Mesendoderm (in vitro differentiated cells): ENCODE measurements around the gene BLOC1S6.
"Not testable (repeated sequence)": the region's sequence is repeated elsewhere in the genome, so short reads cannot be mapped to it uniquely, and the experiment has no call there.

Experiments used
- DNase-seq: peaks from one replicate; pipeline ENCODE4 v3.0.0; 2013
- H2AK5ac ChIP-seq: 2 replicates; pipeline ENCODE4 v1.6.1; 2013; ENCODE audit warnings: low read length, inconsistent platforms
- H2BK120ac ChIP-seq: 2 replicates; pipeline ENCODE4 v1.6.1; 2013; ENCODE audit warnings: low read depth, mild to moderate bottlenecking, low read length, moderate library complexity, mixed read lengths
- H2BK15ac ChIP-seq: replicated peaks from 2 replicates; pipeline ENCODE4 v1.6.1; 2013; ENCODE audit warnings: low read depth, mild to moderate bottlenecking, moderate library complexity
- H2BK5ac ChIP-seq: 2 replicates; pipeline ENCODE4 v1.6.1; 2013; ENCODE audit warnings: low read length, inconsistent platforms
- H3K18ac ChIP-seq: 2 replicates; pipeline ENCODE4 v1.6.1; 2013; ENCODE audit warnings: mild to moderate bottlenecking, low read length, mixed read lengths
- H3K23ac ChIP-seq: one replicate; pipeline ENCODE4 v1.6.1; 2013; ENCODE audit warnings: low read length
- H3K27ac ChIP-seq: 2 replicates; pipeline ENCODE4 v1.5.1; 2013; ENCODE audit warnings: low read depth, mild to moderate bottlenecking, inconsistent platforms, low read length, moderate library complexity
- H3K27me3 ChIP-seq: 2 replicates; pipeline ENCODE4 v1.6.1; 2013; ENCODE audit warnings: low read length, control low read depth, mild to moderate bottlenecking, inconsistent platforms; ENCODE audit not compliant: insufficient read depth, poor library complexity
- H3K36me3 ChIP-seq: 2 replicates; pipeline ENCODE4 v1.6.1; 2013; ENCODE audit warnings: low read length, inconsistent platforms; ENCODE audit not compliant: control insufficient read depth, insufficient read depth
- H3K4ac ChIP-seq: one replicate; pipeline ENCODE4 v1.6.1; 2013; ENCODE audit warnings: low read depth, mild to moderate bottlenecking, low read length, moderate library complexity
- H3K4me1 ChIP-seq: 2 replicates; pipeline ENCODE4 v1.6.1; 2013; ENCODE audit warnings: low read depth, low read length, inconsistent platforms; ENCODE audit not compliant: control insufficient read depth
- H3K4me2 ChIP-seq: 2 replicates; pipeline ENCODE4 v1.6.1; 2013; ENCODE audit warnings: low read length
- H3K4me3 ChIP-seq: 2 replicates; pipeline ENCODE4 v1.5.1; 2013; ENCODE audit warnings: mild to moderate bottlenecking, low read length
- H3K56ac ChIP-seq: one replicate; pipeline ENCODE4 v1.6.1; 2013; ENCODE audit warnings: low read length
- H3K79me1 ChIP-seq: 2 replicates; pipeline ENCODE4 v1.6.1; 2013; ENCODE audit warnings: low read length, inconsistent platforms
- H3K79me2 ChIP-seq: 2 replicates; pipeline ENCODE4 v1.6.1; 2013; ENCODE audit warnings: mild to moderate bottlenecking, low read length; ENCODE audit not compliant: control insufficient read depth, insufficient read depth
- H3K9ac ChIP-seq: 2 replicates; pipeline ENCODE4 v1.6.1; 2013; ENCODE audit warnings: low read length, inconsistent platforms
- H4K5ac ChIP-seq: one replicate; pipeline ENCODE4 v1.6.1; 2013; ENCODE audit warnings: low read length
- H4K8ac ChIP-seq: one replicate; pipeline ENCODE4 v1.6.1; 2013; ENCODE audit warnings: low read depth, mild to moderate bottlenecking, control low read depth, low read length, moderate library complexity
- WGBS: extraction: QIAGEN DNeasy Blood & Tissue Kit; methylation state at CpG from one replicate; pipeline ENCODE4 v1.1.7; 2013; ENCODE audit warnings: low lambda C conversion rate, missing lambda C conversion rate; ENCODE audit not compliant: insufficient coverage; ENCODE audit errors: extremely low coverage; 5-methylcytosine and 5-hydroxymethylcytosine counted together

The BLOC1S6 gene

DNA sequence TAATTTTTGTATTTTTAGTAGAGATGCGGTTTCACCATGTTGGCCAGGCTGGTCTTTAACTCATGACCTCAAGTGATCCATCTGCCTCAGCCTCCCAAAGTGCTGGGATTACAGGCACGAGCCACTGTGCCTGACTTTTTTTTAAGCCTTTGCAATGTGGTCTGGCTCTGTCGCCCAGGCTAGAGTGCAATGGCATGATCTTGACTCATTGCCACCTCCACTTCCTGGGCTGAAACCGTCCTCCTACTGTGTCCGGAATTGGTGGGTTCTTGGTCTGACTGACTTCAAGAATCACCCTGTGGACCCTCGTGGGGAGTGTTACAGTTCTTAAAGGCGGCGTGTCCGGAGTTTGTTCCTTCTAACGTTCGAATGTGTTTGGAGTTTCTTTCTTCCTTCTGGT lies 62.8 kb downstream of the BLOC1S6 start:
- not testable (repeated sequence) for H3K18ac ChIP-seq, H4K5ac ChIP-seq, H3K4me1 ChIP-seq, H3K9ac ChIP-seq, H2AK5ac ChIP-seq, H3K4me2 ChIP-seq, H3K4me3 ChIP-seq, H2BK120ac ChIP-seq, H3K79me2 ChIP-seq, H2BK15ac ChIP-seq, H3K27me3 ChIP-seq, H3K79me1 ChIP-seq, DNase-seq, H3K36me3 ChIP-seq, H3K56ac ChIP-seq, H3K4ac ChIP-seq, H2BK5ac ChIP-seq, H3K23ac ChIP-seq, H4K8ac ChIP-seq, H3K27ac ChIP-seq
- no CpG with 5 or more reads among the region's 11 CpGs for WGBS

DNA sequence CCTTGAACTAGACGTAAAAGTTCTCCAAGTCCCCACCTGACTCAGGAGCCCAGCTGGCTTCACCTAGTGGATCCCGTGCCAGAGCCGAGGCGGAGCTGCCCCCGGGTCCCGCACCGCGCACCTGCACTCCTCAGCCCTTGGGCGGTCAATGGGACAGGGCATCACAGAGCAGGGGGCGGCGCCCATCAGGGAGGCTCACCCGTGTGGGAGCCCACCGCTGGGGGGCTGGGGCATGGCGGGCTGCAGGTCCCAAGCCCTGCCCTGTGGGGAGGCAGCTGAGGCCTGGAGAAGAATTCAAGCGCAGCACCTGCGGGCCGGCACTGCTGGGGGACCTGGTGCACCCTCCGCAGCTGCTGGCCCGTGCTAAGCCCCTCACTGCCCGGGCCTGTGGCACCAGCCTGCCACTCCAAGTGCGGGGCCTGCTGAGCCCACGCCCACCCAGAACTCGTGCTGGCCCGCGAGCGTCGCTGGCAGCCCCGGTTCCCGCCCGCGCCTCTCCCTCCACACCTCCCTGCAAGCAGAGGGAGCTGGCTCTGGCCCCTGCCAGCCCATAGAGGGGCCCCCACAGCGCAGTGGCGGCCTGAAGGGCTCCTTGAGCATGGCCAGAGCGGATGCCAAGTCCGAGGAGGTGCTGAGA lies 63.8 kb downstream of the BLOC1S6 start:
- Histone ChIP-seq H4K8ac (no peak overlapping the region), H3K79me1 (no peaks in the 10 kb centered on the region), H3K27ac (no peak overlapping the region), H3K27me3 (no peaks in the 10 kb centered on the region), H3K56ac (no peak overlapping the region), H3K36me3 (no peaks in the 10 kb centered on the region), H3K4me1 (no peaks in the 10 kb centered on the region), H3K4me2 (no peak overlapping the region), H2BK15ac (no peak overlapping the region), H3K9ac (no peak overlapping the region), H3K23ac (no peak overlapping the region), H3K4ac (no peak overlapping the region), H2AK5ac (no peak overlapping the region), H3K4me3 (no peak overlapping the region), H2BK5ac (no peak overlapping the region), H3K18ac (no peak overlapping the region), H2BK120ac (no peak overlapping the region), H3K79me2 (no peaks in the 10 kb centered on the region), H4K5ac (no peak overlapping the region)
- DNase-seq: no peak
- WGBS: no CpG with 5 or more reads among the region's 35 CpGs

DNA sequence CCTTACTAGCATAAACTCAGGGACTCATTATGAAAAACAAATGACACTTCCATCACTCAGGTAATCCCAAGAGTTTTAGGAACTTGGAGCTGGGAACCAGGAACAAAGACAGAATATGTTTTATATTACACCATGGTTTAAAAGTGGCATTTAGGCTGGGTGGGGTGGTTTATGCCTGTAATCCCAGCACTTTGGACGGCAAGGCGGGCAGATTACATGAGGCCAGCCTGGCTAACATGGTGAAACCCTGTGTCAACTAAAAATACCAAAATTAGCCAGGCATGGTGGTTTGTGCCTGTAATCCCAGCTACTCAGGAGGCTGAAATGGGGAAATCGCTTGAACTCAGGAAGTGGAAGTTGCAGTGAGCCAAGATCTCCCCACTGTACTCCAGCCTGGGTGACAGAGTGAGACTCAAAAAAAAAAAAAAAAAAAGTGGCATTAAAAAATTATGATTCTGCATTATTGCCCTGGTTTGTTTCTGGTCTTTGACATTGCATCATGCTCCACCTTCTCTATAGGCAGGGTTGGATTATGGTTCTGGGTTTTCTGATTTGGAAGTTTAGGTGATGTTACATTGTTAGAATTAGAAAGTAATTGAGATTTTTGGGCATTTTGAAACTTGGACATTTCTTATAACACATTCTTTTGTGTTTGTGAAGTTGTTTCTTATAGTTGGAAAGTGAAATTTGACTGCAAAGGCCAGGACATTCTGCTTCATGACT lies 66.7 kb downstream of the BLOC1S6 start:
- no peak overlapping the region for H2BK120ac ChIP-seq
- H3K9ac ChIP-seq: no peak overlapping the region
- no peaks in the 10 kb centered on the region for H3K79me1 ChIP-seq
- WGBS: no CpG with 5 or more reads among the region's 3 CpGs
- H2AK5ac ChIP-seq: no peak overlapping the region
- no peaks in the 10 kb centered on the region for H3K36me3 ChIP-seq
- no peaks in the 10 kb centered on the region for H3K79me2 ChIP-seq
- H3K4me2 ChIP-seq: no peak overlapping the region
- H4K8ac ChIP-seq: no peak overlapping the region
- H3K4ac ChIP-seq: no peak overlapping the region
- H4K5ac ChIP-seq: no peak overlapping the region
- no peak overlapping the region for H3K23ac ChIP-seq
- no peak overlapping the region for H2BK15ac ChIP-seq
- no peak overlapping the region for H3K56ac ChIP-seq
- no peak overlapping the region for H2BK5ac ChIP-seq
- no peak overlapping the region for H3K27ac ChIP-seq
- H3K18ac ChIP-seq: no peak overlapping the region
- no peak overlapping the region for H3K4me3 ChIP-seq
- DNase-seq: no peak
- no peaks in the 10 kb centered on the region for H3K27me3 ChIP-seq
- no peaks in the 10 kb centered on the region for H3K4me1 ChIP-seq

DNA sequence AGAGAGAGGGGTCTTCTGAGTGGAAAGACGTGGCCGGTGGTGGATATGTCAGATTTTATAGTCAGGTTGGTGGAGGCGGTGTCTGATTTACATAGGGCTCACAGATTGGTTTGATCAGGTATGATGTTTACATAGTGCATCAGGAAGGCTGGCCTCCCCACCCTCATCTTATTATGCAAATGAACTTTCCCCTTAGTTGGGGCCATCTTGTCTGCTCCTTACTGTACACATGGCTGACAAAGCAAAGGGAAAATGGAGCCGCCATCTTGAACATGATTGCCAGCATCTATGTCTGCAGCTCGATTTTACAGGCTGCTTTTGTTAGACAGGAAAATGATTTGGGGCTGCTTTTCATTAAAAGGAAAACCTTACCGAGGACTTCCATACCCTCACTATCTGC lies 67.6 kb downstream of the BLOC1S6 start:
- H3K4me2 ChIP-seq: no peak overlapping the region
- no peak overlapping the region for H2BK5ac ChIP-seq
- H3K56ac ChIP-seq: no peak overlapping the region
- no peak overlapping the region for H4K8ac ChIP-seq
- no peaks in the 10 kb centered on the region for H3K4me1 ChIP-seq
- H3K18ac ChIP-seq: no peak overlapping the region
- H3K4ac ChIP-seq: no peak overlapping the region
- no peak overlapping the region for H3K9ac ChIP-seq
- H3K79me2 ChIP-seq: no peaks in the 10 kb centered on the region
- no peak overlapping the region for H2BK120ac ChIP-seq
- no peak overlapping the region for H3K4me3 ChIP-seq
- no CpG with 5 or more reads among the region's 6 CpGs for WGBS
- H3K27me3 ChIP-seq: no peaks in the 10 kb centered on the region
- no peak overlapping the region for H2AK5ac ChIP-seq
- no peak for DNase-seq
- H2BK15ac ChIP-seq: no peak overlapping the region
- H3K27ac ChIP-seq: no peak overlapping the region
- H3K23ac ChIP-seq: no peak overlapping the region
- no peak overlapping the region for H4K5ac ChIP-seq
- H3K79me1 ChIP-seq: no peaks in the 10 kb centered on the region
- no peaks in the 10 kb centered on the region for H3K36me3 ChIP-seq

DNA sequence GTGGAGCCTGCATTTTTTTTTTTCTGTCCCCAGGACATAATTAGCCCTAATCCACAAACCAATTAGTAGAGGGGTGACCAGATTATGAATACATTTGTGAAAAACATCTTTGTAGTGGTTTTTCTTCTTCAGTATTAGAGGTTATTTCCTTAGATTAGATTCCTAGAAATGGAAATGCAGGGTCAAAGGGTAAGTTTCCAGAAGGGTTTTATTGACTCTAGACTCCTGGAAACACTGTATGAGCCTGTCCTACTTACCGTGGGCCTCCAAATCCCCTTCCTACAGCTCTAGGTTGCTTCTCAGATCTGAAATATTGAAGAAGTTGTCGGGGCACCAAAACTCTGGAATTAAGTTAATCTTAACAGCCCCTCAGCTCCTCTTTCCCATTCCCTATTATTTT lies 70.1 kb downstream of the BLOC1S6 start:
- Histone ChIP-seq H3K79me1 (no peaks in the 10 kb centered on the region), H3K79me2 (no peaks in the 10 kb centered on the region)

More for the DNA sequence above, 70.1 kb downstream of the BLOC1S6 start:
- Histone ChIP-seq H3K56ac (no peak overlapping the region), H2BK15ac (no peak overlapping the region), H3K4ac (no peak overlapping the region), H3K27me3 (no peaks in the 10 kb centered on the region), H3K4me1 (no peaks in the 10 kb centered on the region), H3K4me3 (no peak overlapping the region), H4K5ac (no peak overlapping the region), H3K4me2 (no peak overlapping the region), H2AK5ac (no peak overlapping the region), H4K8ac (no peak overlapping the region), H2BK5ac (no peak overlapping the region), H3K23ac (no peak overlapping the region), H3K18ac (no peak overlapping the region), H2BK120ac (no peak overlapping the region), H3K27ac (no peak overlapping the region), H3K36me3 (no peaks in the 10 kb centered on the region), H3K9ac (no peak overlapping the region)
- no CpG with 5 or more reads among the region's 2 CpGs for WGBS
- no peak for DNase-seq
